K562 (cell line): ENCODE measurements around the gene PRPSAP1. TPM values are rescaled to one million over a fixed set of nuclear protein-coding genes. Genes with fewer than 3 reads are reported as not detected.

Experiments used
- CBX3 ChIP-seq, 2 experiments: IDR thresholded peaks; 1 replicate in 1 of 2; 2 replicates in 1 of 2; pipeline ENCODE4 v1.6.1; 2012; ENCODE audit warnings: inconsistent platforms in 2 of 2, low read length in 2 of 2, borderline replicate concordance in 1 of 2, control low read depth in 1 of 2
- EHMT2 ChIP-seq: fragments of 450-650 bp; IDR thresholded peaks from 2 replicates; pipeline ENCODE4 v1.6.1; 2018; ENCODE audit warnings: antibody characterized with exemption
- HOXB6 ChIP-seq: fragments of 250-450 bp; sonication (Bioruptor Pico); IDR thresholded peaks from 2 replicates; pipeline ENCODE4 v1.5.1; 2022; ENCODE audit warnings: mild to moderate bottlenecking, borderline replicate concordance
- KAT2B ChIP-seq: IDR thresholded peaks from one replicate; pipeline ENCODE4 v1.6.1; 2012; ENCODE audit warnings: low read depth, mild to moderate bottlenecking, control low read depth, inconsistent platforms, low read length, moderate library complexity
- KDM5B ChIP-seq: fragments of 200-600 bp; sonication (generic); IDR thresholded peaks from 2 replicates; pipeline ENCODE4 v1.6.1; 2012; ENCODE audit warnings: low read depth, mild to moderate bottlenecking, moderate library complexity, low read length, control low read depth, inconsistent platforms; ENCODE audit not compliant: insufficient replicate concordance
- LARP7 ChIP-seq: fragments of 450-650 bp; IDR thresholded peaks from 2 replicates; pipeline ENCODE4 v1.6.1; 2016
- MGA ChIP-seq: fragments of 450-650 bp; IDR thresholded peaks from 2 replicates; pipeline ENCODE4 v1.6.1; 2016; ENCODE audit warnings: mild to moderate bottlenecking, moderate library complexity
- PKNOX1 ChIP-seq: fragments of 450-650 bp; IDR thresholded peaks from 2 replicates; pipeline ENCODE4 v1.6.1; 2016
- ZFP91 ChIP-seq: sonication (generic); formaldehyde crosslinking; IDR thresholded peaks from 2 replicates; pipeline ENCODE4 v1.8.0; 2022; ENCODE audit warnings: mild to moderate bottlenecking, missing genetic modification reagents
- ZKSCAN1 ChIP-seq: fragments of 150-350 bp; IDR thresholded peaks from 2 replicates; pipeline ENCODE4 v1.6.1; 2016; ENCODE audit warnings: low read depth, low read length
- ZNF699 ChIP-seq: fragments of 250-450 bp; sonication (Bioruptor Pico); IDR thresholded peaks from 2 replicates; pipeline ENCODE4 v1.8.0; 2021; ENCODE audit warnings: mild to moderate bottlenecking, moderate library complexity; ENCODE audit not compliant: insufficient replicate concordance
- polyA plus RNA-seq, 8 experiments: library from polyadenylated mRNA; depleted of rRNA in 4 of 8; stranded (reverse) in 5 of 8; unstranded in 3 of 8; fragments of >200 nt; fragmentation: Nextera tagmentation in 2 of 8; fragmentation: Illumina TruSeq in 1 of 8; extraction: Ambion mirVana in 2 of 8; extraction: Trizol in 1 of 8; gene quantifications; 2 replicates each; pipeline versions ENCODE4 v1.2.1 to v1.2.3, GENCODE V29; 2011 to 2014; ENCODE audit warnings: inconsistent platforms in 1 of 8, missing spikeins in 1 of 8
- total RNA-seq, 7 experiments: library from RNA; depleted of rRNA in 6 of 7; stranded (reverse); fragments of >200 nt in 6 of 7; fragmentation: Illumina TruSeq in 2 of 7; extraction: Trizol in 2 of 7; gene quantifications; 2 replicates each; pipeline versions ENCODE4 v1.2.1 to v1.2.3, GENCODE V29; 2011 to 2021; ENCODE audit warnings: low replicate concordance in 1 of 7

Gene PRPSAP1
- total and polyA plus RNA-seq, 9 of the 15 experiments (the other 6 are each of a cell fraction or from before 2014, with no cell fraction given), result 21.9 to 77.1 (median 40.8) TPM

GRCh38 chr17:76266244-76266938 is 87.3 kb downstream of the PRPSAP1 start (continued):
- TF ChIP-seq MGA (no peak), LARP7 (no peak), HOXB6 (CRISPR knock-in tag) (no peak), ZFP91 (CRISPR knock-in tag) (no peak), PKNOX1 (no peak), KAT2B (no peak), ZKSCAN1 (no peak), KDM5B (no peak), ZNF699 (CRISPR knock-in tag) (no peak), EHMT2 (no peak), CBX3 (IDR thresholded peaks at IDR 0.05; ENCODE audit: borderline replicate concordance in 1 of 2, low read length in 2 of 2) (peak in 1 of 2 experiments; percentile 19; a peak in 1 of 3 replicates)
